ENCODE results near the gene PTRH1.

Gene PTRH1

GRCh38 chr9:127711226-127711701 lies 4.2 kb downstream of the PTRH1 start:
- Histone ChIP-seq H3K27ac (no peak overlapping the region), H3K9me3 (no peaks in the 10 kb centered on the region), H3K27me3 (peaks cover 22% of the 10 kb centered on the region), H3K36me3 (no peaks in the 10 kb centered on the region), H3K4me1 (ENCODE audit: control insufficient read depth in 1 of 2, insufficient read depth in 1 of 2, low read depth in 1 of 2, low read length in 1 of 2) (peaks cover 10 to 15% of the 10 kb centered on the region in 2 experiments), H3K4me3 (ENCODE audit: low read depth in 1 of 2, low read length in 1 of 2) (no peak overlapping the region)
- no peak for TF ChIP-seq CTCF (IDR thresholded peaks at IDR 0.05)

- Histone ChIP-seq H3K4me3 (ENCODE audit: low read depth in 1 of 2, low read length in 1 of 2) (no peak overlapping the region), H3K9me3 (no peaks in the 10 kb centered on the region), H3K4me1 (ENCODE audit: control insufficient read depth in 1 of 2, insufficient read depth in 1 of 2, low read depth in 1 of 2, low read length in 1 of 2) (peaks cover 6 to 11% of the 10 kb centered on the region in 2 experiments), H3K27ac (no peak overlapping the region), H3K36me3 (no peaks in the 10 kb centered on the region), H3K27me3 (peaks cover 22% of the 10 kb centered on the region)
- TF ChIP-seq CTCF (IDR thresholded peaks at IDR 0.05) = no peak
Observed at GRCh38 chr9:127710204-127710783, 5.2 kb downstream of the PTRH1 start.

GRCh38 chr9:127708952-127709587 lies 6.4 kb downstream of the PTRH1 start:
- no peak overlapping the region for H3K27ac ChIP-seq
- H3K27me3 ChIP-seq = peaks cover 12% of the 10 kb centered on the region
- H3K36me3 ChIP-seq = no peaks in the 10 kb centered on the region
- TF ChIP-seq CTCF (IDR thresholded peaks at IDR 0.05) = no peak
- H3K4me3 ChIP-seq (ENCODE audit: low read depth in 1 of 2, low read length in 1 of 2) = no peak overlapping the region
- H3K4me1 ChIP-seq (ENCODE audit: control insufficient read depth in 1 of 2, insufficient read depth in 1 of 2, low read depth in 1 of 2, low read length in 1 of 2) = peaks cover 0 to 9% of the 10 kb centered on the region in 2 experiments
- no peaks in the 10 kb centered on the region for H3K9me3 ChIP-seq

GRCh38 chr9:127707766-127708165 lies 7.7 kb downstream of the PTRH1 start:
- peaks cover 8% of the 10 kb centered on the region for H3K27me3 ChIP-seq
- TF ChIP-seq CTCF (IDR thresholded peaks at IDR 0.05) = no peak
- no peak overlapping the region for H3K27ac ChIP-seq
- peaks cover 0 to 9% of the 10 kb centered on the region in 2 experiments for H3K4me1 ChIP-seq (ENCODE audit: control insufficient read depth in 1 of 2, insufficient read depth in 1 of 2, low read depth in 1 of 2, low read length in 1 of 2)
- H3K36me3 ChIP-seq = no peaks in the 10 kb centered on the region
- no peak overlapping the region for H3K4me3 ChIP-seq (ENCODE audit: low read depth in 1 of 2, low read length in 1 of 2)
- no peaks in the 10 kb centered on the region for H3K9me3 ChIP-seq

- no peaks in the 10 kb centered on the region for H3K36me3 ChIP-seq
- TF ChIP-seq CTCF (IDR thresholded peaks at IDR 0.05) = no peak
- H3K4me3 ChIP-seq (ENCODE audit: low read depth in 1 of 2, low read length in 1 of 2) = no peak within 1 kb of the TSS
- H3K27me3 ChIP-seq = peaks cover 8% of the 10 kb centered on the region
- H3K9me3 ChIP-seq = no peaks in the 10 kb centered on the region
- no peak within 1 kb of the TSS for H3K27ac ChIP-seq
- peaks cover 0 to 9% of the 10 kb centered on the region in 2 experiments for H3K4me1 ChIP-seq (ENCODE audit: control insufficient read depth in 1 of 2, insufficient read depth in 1 of 2, low read depth in 1 of 2, low read length in 1 of 2)
Observed at GRCh38 chr9:127706836-127707241, 8.6 kb downstream of the PTRH1 start, which contains the start of gene CFAP157. CFAP157 (plus strand) TSS chr9:127706988; CDS start chr9:127707032, 44 bp downstream.

Measured in neutrophil (primary cell).